ENCODE data around the gene PRKCB.
A peak's percentile ranks its signal among the peaks of the same experiment; 100 is the strongest.
"Not testable (repeated sequence)": the region's sequence is repeated elsewhere in the genome, so short reads cannot be mapped to it uniquely, and the experiment has no call there.

Gene PRKCB

GRCh38 chr16:23998771-23999170 lies 163.0 kb downstream of the PRKCB start:
- Mint-ChIP-seq H3K27me3 (no peaks in the 10 kb centered on the region), H3K36me3 (peaks cover 33 to 44% of the 10 kb centered on the region in 2 donors), H3K27ac (peak overlapping the region; percentile 79), H3K4me3 (no peak overlapping the region), H3K4me1 (peaks cover 36 to 67% of the 10 kb centered on the region in 2 donors), H3K9me3 (peaks cover 0 to 2% of the 10 kb centered on the region in 2 donors)
- DNase-seq (no peak), ATAC-seq (replicated peaks) (no peak)

- DNase-seq (peak; percentile 54), ATAC-seq (replicated peaks) (peak; percentile 96)
- Mint-ChIP-seq H3K9me3 (peaks cover 0 to 2% of the 10 kb centered on the region in 2 donors), H3K36me3 (peaks cover 35 to 39% of the 10 kb centered on the region in 2 donors), H3K27me3 (no peaks in the 10 kb centered on the region), H3K4me1 (peaks cover 36 to 69% of the 10 kb centered on the region in 2 donors), H3K4me3 (no peak overlapping the region), H3K27ac (peak overlapping the region; percentile 79)
Observed at GRCh38 chr16:23999663-24000062, 163.9 kb downstream of the PRKCB start.

DNA sequence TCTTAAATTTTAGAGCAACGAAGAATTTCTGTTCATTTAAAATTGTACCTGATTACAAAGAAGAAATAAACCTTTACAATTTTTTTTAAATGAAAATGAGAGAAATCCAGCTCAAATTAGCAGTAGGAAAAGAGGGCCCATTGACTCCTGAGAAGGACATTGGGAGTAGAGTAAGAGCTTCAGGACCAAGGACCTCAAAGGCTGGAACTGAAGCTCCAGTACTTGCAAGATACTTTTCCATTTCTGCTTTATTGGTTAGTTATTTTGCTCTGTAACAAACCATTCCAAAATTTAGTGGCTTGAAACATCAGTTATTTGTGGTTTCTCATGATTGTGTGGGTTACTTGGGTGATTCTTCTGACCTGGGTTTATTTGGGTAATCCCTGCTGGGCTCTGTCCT lies 165.9 kb downstream of the PRKCB start:
- Mint-ChIP-seq H3K4me3 (no peak overlapping the region), H3K4me1 (peaks cover 47 to 77% of the 10 kb centered on the region in 2 donors), H3K27me3 (no peaks in the 10 kb centered on the region), H3K36me3 (peaks cover 27 to 34% of the 10 kb centered on the region in 2 donors), H3K9me3 (peaks cover 0 to 2% of the 10 kb centered on the region in 2 donors), H3K27ac (peak overlapping the region; percentile 56)
- no peak for ATAC-seq (replicated peaks)
- no peak for DNase-seq

- Mint-ChIP-seq H3K27ac (peak overlapping the region; percentile 38), H3K4me3 (no peak overlapping the region), H3K27me3 (no peaks in the 10 kb centered on the region), H3K36me3 (peaks cover 21 to 36% of the 10 kb centered on the region in 2 donors), H3K4me1 (peaks cover 50 to 84% of the 10 kb centered on the region in 2 donors), H3K9me3 (peaks cover 0 to 2% of the 10 kb centered on the region in 2 donors)
- ATAC-seq (replicated peaks) = no peak
- no peak for DNase-seq
Observed at GRCh38 chr16:24002619-24003018, 166.8 kb downstream of the PRKCB start.

DNA sequence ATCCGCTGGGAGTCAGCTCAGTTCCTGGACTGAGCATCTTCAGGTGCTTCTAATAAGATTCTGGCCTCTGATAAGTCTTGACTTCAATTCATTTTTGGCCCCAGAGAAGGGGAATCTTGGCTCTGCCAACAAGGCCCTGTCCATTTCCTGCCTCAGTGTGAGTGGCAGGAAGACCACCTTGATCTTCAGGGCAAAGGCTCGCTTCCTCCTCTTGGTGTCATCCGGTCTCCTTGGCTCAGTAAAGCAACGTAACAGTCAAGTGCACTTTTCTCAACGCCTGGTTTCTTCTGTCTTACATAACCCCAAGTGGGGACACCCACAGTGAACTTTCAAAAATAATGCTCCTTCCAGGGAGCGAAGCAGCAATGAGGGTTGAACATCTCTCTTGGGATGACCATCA lies 169.8 kb downstream of the PRKCB start:
- peaks cover 20 to 32% of the 10 kb centered on the region in 2 donors for H3K36me3 Mint-ChIP-seq
- no peak for DNase-seq
- ATAC-seq (replicated peaks) = peak in 1 of 2 donors; percentile 19
- H3K9me3 Mint-ChIP-seq = peaks cover 0 to 2% of the 10 kb centered on the region in 2 donors
- H3K27ac Mint-ChIP-seq = peak overlapping the region; percentile 87
- H3K4me1 Mint-ChIP-seq = peaks cover 58 to 86% of the 10 kb centered on the region in 2 donors
- H3K27me3 Mint-ChIP-seq = no peaks in the 10 kb centered on the region
- H3K4me3 Mint-ChIP-seq = no peak overlapping the region

GRCh38 chr16:24007391-24007790 lies 171.6 kb downstream of the PRKCB start:
- ATAC-seq (replicated peaks) = no peak
- Mint-ChIP-seq H3K27me3 (no peaks in the 10 kb centered on the region), H3K27ac (no peak overlapping the region), H3K4me1 (peaks cover 64 to 95% of the 10 kb centered on the region in 2 donors), H3K36me3 (peaks cover 21 to 35% of the 10 kb centered on the region in 2 donors), H3K4me3 (no peak overlapping the region), H3K9me3 (peaks cover 0 to 2% of the 10 kb centered on the region in 2 donors)
- no peak for DNase-seq

DNA sequence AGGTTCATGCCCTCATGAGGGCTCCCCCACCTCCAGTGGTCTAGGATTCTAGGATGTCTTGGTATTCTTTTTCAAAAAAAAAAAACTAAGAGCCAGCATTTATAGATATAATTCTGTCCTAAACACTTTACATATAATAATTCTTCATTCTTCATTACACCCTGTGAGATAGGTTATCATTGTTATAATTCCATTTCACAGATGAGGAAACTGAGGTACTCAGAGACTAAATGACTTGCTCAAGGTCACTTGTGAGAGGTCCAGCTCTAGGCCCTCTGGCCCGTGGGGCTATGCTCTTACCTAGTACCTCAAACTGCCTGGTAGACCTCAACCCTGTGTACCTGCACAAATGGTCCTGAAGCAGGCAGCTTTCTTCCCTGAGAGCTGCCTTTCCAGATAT lies 172.2 kb downstream of the PRKCB start:
- Mint-ChIP-seq H3K4me3 (no peak overlapping the region), H3K9me3 (peaks cover 0 to 1% of the 10 kb centered on the region in 2 donors), H3K36me3 (peaks cover 21 to 35% of the 10 kb centered on the region in 2 donors), H3K27ac (peak overlapping the region; percentile 31), H3K27me3 (no peaks in the 10 kb centered on the region), H3K4me1 (peaks cover 64 to 95% of the 10 kb centered on the region in 2 donors)
- DNase-seq (no peak), ATAC-seq (replicated peaks) (no peak)

DNA sequence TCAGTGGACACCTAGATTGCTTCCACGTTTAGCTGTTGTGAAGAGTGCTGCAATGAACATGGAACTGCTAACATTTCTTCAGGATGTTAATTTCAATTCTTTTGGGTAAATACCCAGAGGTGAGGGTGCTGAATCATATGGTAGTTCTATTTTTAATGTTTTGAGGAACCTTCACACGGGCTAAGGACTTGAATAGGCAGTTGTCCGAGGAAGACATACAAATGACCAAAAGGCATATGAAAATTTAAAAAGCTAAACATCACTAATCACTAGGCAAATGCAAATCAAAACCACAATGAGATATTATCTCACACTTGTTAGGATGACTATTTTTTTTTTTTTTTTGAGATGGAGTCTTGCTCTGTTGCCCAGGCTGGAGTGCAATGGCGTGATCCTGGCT lies 173.3 kb downstream of the PRKCB start:
- Mint-ChIP-seq H3K4me3 (peak overlapping the region; percentile 11 to 27), H3K4me1 (peaks cover 69 to 93% of the 10 kb centered on the region in 2 donors)

DNA sequence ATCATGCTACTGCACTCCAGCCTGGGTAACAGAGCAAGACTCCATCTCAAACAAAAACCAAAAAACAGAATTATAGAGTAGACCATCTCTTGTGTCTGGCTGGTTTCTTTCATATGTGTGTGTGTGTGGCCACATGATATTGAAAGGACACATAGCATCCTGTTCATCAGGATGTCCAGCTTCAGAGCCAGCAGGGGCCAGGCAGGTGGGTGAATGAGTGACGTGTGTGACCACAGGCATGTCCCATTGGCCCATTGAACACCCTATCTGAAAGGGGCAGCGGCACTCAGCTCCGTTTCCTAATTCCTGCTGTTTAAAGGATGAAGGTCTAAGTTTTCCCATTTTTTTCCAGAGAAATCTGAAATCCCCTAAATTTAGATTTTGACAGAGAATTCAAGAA lies 174.2 kb downstream of the PRKCB start:
- Mint-ChIP-seq H3K27me3 (no peaks in the 10 kb centered on the region), H3K4me3 (peak overlapping the region; percentile 50 to 70), H3K4me1 (peaks cover 69 to 94% of the 10 kb centered on the region in 2 donors), H3K27ac (peak overlapping the region; percentile 90), H3K9me3 (no peaks in the 10 kb centered on the region), H3K36me3 (peaks cover 15 to 34% of the 10 kb centered on the region in 2 donors)
- ATAC-seq (replicated peaks) (peak; percentile 8 to 10), DNase-seq (no peak)

More for the DNA sequence above, 173.3 kb downstream of the PRKCB start:
- Mint-ChIP-seq H3K36me3 (peaks cover 16 to 34% of the 10 kb centered on the region in 2 donors), H3K27ac (peak overlapping the region; percentile 90), H3K9me3 (no peaks in the 10 kb centered on the region), H3K27me3 (no peaks in the 10 kb centered on the region)
- ATAC-seq (replicated peaks) (peak; percentile 48 to 56), DNase-seq (no peak)

GRCh38 chr16:24010440-24011089 lies 174.8 kb downstream of the PRKCB start:
- Mint-ChIP-seq H3K9me3 (no peaks in the 10 kb centered on the region), H3K27ac (peak overlapping the region; percentile 90), H3K27me3 (no peaks in the 10 kb centered on the region), H3K4me3 (peak overlapping the region; percentile 50 to 70), H3K36me3 (peaks cover 15 to 36% of the 10 kb centered on the region in 2 donors), H3K4me1 (peaks cover 69 to 95% of the 10 kb centered on the region in 2 donors)
- ATAC-seq (replicated peaks) (peak; percentile 59), DNase-seq (peak; percentile 68)

- Mint-ChIP-seq H3K36me3 (peaks cover 15 to 31% of the 10 kb centered on the region in 2 donors), H3K4me1 (peaks cover 65 to 95% of the 10 kb centered on the region in 2 donors), H3K27ac (no peak overlapping the region), H3K27me3 (no peaks in the 10 kb centered on the region), H3K9me3 (no peaks in the 10 kb centered on the region), H3K4me3 (no peak overlapping the region)
- no peak for ATAC-seq (replicated peaks)
- DNase-seq = no peak
Observed at GRCh38 chr16:24011237-24011636, 175.5 kb downstream of the PRKCB start.

- no peak overlapping the region for H3K27ac Mint-ChIP-seq
- H3K9me3 Mint-ChIP-seq = no peaks in the 10 kb centered on the region
- ATAC-seq (replicated peaks) = no peak
- peaks cover 61 to 90% of the 10 kb centered on the region in 2 donors for H3K4me1 Mint-ChIP-seq
- H3K36me3 Mint-ChIP-seq = peaks cover 18 to 29% of the 10 kb centered on the region in 2 donors
- no peaks in the 10 kb centered on the region for H3K27me3 Mint-ChIP-seq
- DNase-seq = no peak
- peak overlapping the region; percentile 60 to 77 for H3K4me3 Mint-ChIP-seq
Observed at GRCh38 chr16:24013054-24013636, 177.4 kb downstream of the PRKCB start.

GRCh38 chr16:24013864-24014645 lies 178.3 kb downstream of the PRKCB start:
- peaks cover 55 to 87% of the 10 kb centered on the region in 2 donors for H3K4me1 Mint-ChIP-seq
- peaks cover 19 to 30% of the 10 kb centered on the region in 2 donors for H3K36me3 Mint-ChIP-seq
- ATAC-seq (replicated peaks) = peak; percentile 94 to 97
- H3K9me3 Mint-ChIP-seq = no peaks in the 10 kb centered on the region
- peak; percentile 94 for DNase-seq
- H3K4me3 Mint-ChIP-seq = peak overlapping the region; percentile 60 to 77
- H3K27me3 Mint-ChIP-seq = no peaks in the 10 kb centered on the region
- H3K27ac Mint-ChIP-seq = peak overlapping the region; percentile 87

GRCh38 chr16:24014955-24015354 lies 179.2 kb downstream of the PRKCB start:
- Mint-ChIP-seq H3K27ac (peak overlapping the region; percentile 82), H3K4me1 (peaks cover 58 to 85% of the 10 kb centered on the region in 2 donors), H3K36me3 (peaks cover 20 to 32% of the 10 kb centered on the region in 2 donors)
- not testable (repeated sequence) for DNase-seq; H3K27me3 Mint-ChIP-seq; H3K4me3 Mint-ChIP-seq; H3K9me3 Mint-ChIP-seq; ATAC-seq (replicated peaks)

Data from stimulated activated naive B cell treated with anti-CD40 and anti-IgM and Interleukin-4, amounts not matched to agents 10 μg/mL and 1 μg/mL and 100 μg/mL, for 72 hours (primary cell).